ENCODE data around the gene SPI1. TPM values are rescaled to one million over a fixed set of nuclear protein-coding genes. Genes with fewer than 3 reads are reported as not detected.

The SPI1 gene
- total RNA-seq, 4 donors from 2014 or later: 25.0 to 69.4 (median 48.4) TPM

- DNase-seq (ENCODE audit: low spot score) (no peak), ATAC-seq (ENCODE audit: low FRiP score) (no peak)
- no peak for TF ChIP-seq CTCF (IDR thresholded peaks at IDR 0.05)
Observed at GRCh38 chr11:47395223-47396048, 17.1 kb upstream of the SPI1 start.

- DNase-seq (ENCODE audit: low spot score) (no peak), ATAC-seq (ENCODE audit: low FRiP score) (no peak)
- TF ChIP-seq CTCF (IDR thresholded peaks at IDR 0.05): no peak
Observed at GRCh38 chr11:47394322-47395222, 16.2 kb upstream of the SPI1 start.

DNA sequence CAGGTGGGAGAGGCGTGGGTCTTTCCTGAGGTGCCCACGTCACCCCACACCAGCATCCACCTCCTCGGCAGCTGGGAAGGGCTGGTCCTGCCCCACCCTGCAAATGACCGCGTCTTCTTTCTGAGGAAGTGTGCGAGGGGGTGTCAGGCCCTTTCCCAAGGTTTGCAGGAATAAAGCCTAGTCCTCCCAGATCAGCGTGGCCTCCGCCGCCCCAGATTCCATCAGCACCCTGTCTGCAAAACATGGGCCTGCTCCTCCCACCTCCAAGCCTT is 15.6 kb upstream of the SPI1 start:
- ATAC-seq (ENCODE audit: low FRiP score) (no peak), DNase-seq (ENCODE audit: low spot score) (no peak)
- no peak for TF ChIP-seq CTCF (IDR thresholded peaks at IDR 0.05)

DNA sequence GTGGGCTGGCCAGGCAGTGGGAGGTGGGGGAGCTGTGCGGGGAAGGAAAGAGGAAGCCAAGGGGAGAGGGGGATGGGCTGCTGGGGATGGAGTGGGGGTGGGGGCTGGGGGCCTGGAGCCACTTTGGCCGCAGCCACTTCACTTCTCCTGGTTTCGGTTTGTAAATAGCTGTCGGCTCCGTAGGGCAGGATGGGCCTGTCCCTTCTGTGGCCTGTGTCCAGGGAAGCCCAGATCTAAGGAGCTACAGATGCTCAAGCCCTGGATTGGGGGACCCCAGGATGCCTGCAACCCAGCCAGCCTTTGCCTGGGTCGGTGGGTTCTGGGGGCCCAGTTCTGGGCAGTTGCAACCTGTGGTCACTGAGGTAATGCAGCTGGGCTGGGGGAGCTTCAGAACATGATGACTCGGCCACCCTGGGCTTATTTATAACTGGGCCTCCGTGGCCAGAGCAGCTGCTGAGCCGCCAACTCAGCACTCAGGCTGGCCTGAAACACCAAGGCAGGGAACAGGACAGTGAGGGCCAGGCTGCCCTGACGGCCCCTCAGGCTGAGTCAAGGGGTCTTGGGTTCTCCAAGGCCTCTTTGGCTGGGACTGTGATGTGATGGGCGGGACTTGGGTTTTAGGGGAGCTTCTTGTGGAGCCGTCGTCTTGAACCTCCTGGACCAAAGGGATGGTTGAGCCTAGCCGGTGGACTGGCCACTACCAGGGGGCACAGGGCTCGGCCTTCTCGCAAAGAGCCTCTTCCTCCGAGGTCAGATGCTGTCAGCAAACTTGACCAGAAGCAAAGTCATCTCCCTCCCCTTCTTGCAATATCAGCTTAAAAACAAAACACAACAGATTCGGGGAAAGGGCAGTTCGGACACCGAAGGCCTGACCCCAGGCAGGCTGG is 15.1 kb upstream of the SPI1 start:
- TF ChIP-seq CTCF (IDR thresholded peaks at IDR 0.05): no peak
- ATAC-seq (ENCODE audit: low FRiP score) (peak; percentile 10), DNase-seq (ENCODE audit: low spot score) (no peak)

DNA sequence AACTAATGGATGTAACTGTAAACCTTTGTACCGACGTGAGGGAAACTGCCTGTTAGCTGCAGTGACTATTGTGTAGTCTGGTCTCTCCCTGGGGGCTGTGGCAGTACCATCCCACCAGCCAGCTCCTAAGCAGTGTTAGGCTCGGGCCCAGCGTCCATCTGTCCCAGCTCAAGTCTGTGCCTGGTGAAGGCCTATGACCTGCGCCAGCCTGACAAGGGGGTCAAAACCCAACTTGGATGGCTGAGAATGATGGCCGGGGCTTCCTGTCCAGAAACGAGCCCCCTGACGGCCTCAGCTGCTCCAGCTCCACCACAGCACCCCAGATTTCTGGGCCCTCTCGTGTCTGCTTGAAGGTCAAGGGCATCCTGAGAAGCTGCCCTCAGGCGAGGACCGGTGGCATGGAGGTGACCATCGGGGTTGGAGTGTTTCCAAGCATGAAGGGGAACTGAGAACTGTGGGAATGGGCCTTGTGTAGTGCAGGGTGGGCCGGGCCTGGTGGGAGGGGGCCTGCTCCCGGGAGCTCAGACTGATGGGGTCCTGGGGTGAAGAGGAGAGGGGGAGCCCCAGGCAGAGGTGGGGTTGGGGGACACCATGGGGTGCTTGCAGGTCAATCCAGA is 14.3 kb upstream of the SPI1 start:
- no peak for ATAC-seq (ENCODE audit: low FRiP score)
- no peak for TF ChIP-seq CTCF (IDR thresholded peaks at IDR 0.05)
- DNase-seq (ENCODE audit: low spot score): no peak

- ATAC-seq (ENCODE audit: low FRiP score) (no peak), DNase-seq (ENCODE audit: low spot score) (no peak)
- no peak for TF ChIP-seq CTCF (IDR thresholded peaks at IDR 0.05)
Observed at GRCh38 chr11:47391711-47392432, 13.5 kb upstream of the SPI1 start.
